Fibroblast of lung (primary cell): ENCODE results near the gene STPG3. TPM values are rescaled to one million over a fixed set of nuclear protein-coding genes. Genes with fewer than 3 reads are reported as not detected.

Experiments used
- DNase-seq, 2 donors: peaks; one replicate each; pipeline versions ENCODE4 v3.0.0 to v3.0.0-alpha.2; 2010; ENCODE audit warnings: low read depth in 2 of 2
- H2AFZ ChIP-seq: 2 replicates; pipeline ENCODE4 v1.5.1; 2012; ENCODE audit warnings: low read length, control low read depth, inconsistent platforms
- H3K27ac ChIP-seq: 2 replicates; pipeline ENCODE4 v1.5.1; 2011; ENCODE audit warnings: low read length, control low read depth; ENCODE audit not compliant: insufficient read depth
- H3K27me3 ChIP-seq: 2 replicates; pipeline ENCODE4 v1.5.1; 2011; ENCODE audit warnings: mild to moderate bottlenecking, low read length; ENCODE audit not compliant: control insufficient read depth, insufficient read depth
- H3K36me3 ChIP-seq: 2 replicates; pipeline ENCODE4 v1.5.1; 2011; ENCODE audit warnings: low read length; ENCODE audit not compliant: control insufficient read depth, insufficient read depth
- H3K4me1 ChIP-seq: 2 replicates; pipeline ENCODE4 v1.5.1; 2011; ENCODE audit warnings: low read length; ENCODE audit not compliant: control insufficient read depth, insufficient read depth; ENCODE audit errors: extremely low read depth
- H3K4me2 ChIP-seq: 2 replicates; pipeline ENCODE4 v1.5.1; 2011; ENCODE audit warnings: low read length, control low read depth; ENCODE audit not compliant: insufficient read depth; ENCODE audit errors: extremely low read depth
- H3K4me3 ChIP-seq, 4 experiments: fragments of 200-600 bp in 1 of 4; sonication (generic) in 1 of 4; replicated peaks in 1 of 4; 2 replicates each; pipeline ENCODE4 v1.5.1; 2011 to 2016; ENCODE audit warnings: low read length in 4 of 4, low read depth in 3 of 4, mild to moderate bottlenecking in 3 of 4, control low read depth in 2 of 4, inconsistent platforms in 1 of 4, mixed read lengths in 1 of 4; ENCODE audit not compliant: insufficient read depth in 1 of 4; ENCODE audit errors: control extremely low read depth in 1 of 4
- H3K79me2 ChIP-seq: 2 replicates; pipeline ENCODE4 v1.5.1; 2012; ENCODE audit warnings: mild to moderate bottlenecking, low read length, inconsistent platforms; ENCODE audit not compliant: control insufficient read depth, insufficient read depth
- H3K9ac ChIP-seq: 2 replicates; pipeline ENCODE4 v1.5.1; 2011; ENCODE audit warnings: mild to moderate bottlenecking, low read length, control low read depth; ENCODE audit not compliant: insufficient read depth
- H3K9me3 ChIP-seq: 2 replicates; pipeline ENCODE4 v1.5.1; 2012; ENCODE audit warnings: low read depth, low read length; ENCODE audit not compliant: control insufficient read depth, insufficient read depth
- H4K20me1 ChIP-seq: 2 replicates; pipeline ENCODE4 v1.5.1; 2011; ENCODE audit warnings: low read length; ENCODE audit not compliant: control insufficient read depth, insufficient read depth; ENCODE audit errors: extremely low read depth
- CTCF ChIP-seq, 2 donors: IDR thresholded peaks in 1 of 2; conservative IDR thresholded peaks in 1 of 2; 1 replicate in 1 of 2; 2 replicates in 1 of 2; pipeline ENCODE4 v1.5.1; 2011 to 2012; ENCODE audit warnings: low read length in 2 of 2, control low read depth in 1 of 2, inconsistent platforms in 1 of 2, low read depth in 1 of 2, mild to moderate bottlenecking in 1 of 2
- EZH2 ChIP-seq: IDR thresholded peaks from 2 replicates; pipeline ENCODE4 v1.5.1; 2012; ENCODE audit warnings: low read length, control low read depth, mild to moderate bottlenecking; ENCODE audit errors: missing control alignments
- polyA plus RNA-seq, 2 donors: library from polyadenylated mRNA; depleted of rRNA in 1 of 2; stranded (reverse) in 1 of 2; unstranded in 1 of 2; fragments of >200 nt; gene quantifications; 2 replicates each; pipeline ENCODE4 v1.2.1, GENCODE V29; 2011 to 2012; ENCODE audit warnings: missing spikeins in 1 of 2
- total RNA-seq: library from RNA; depleted of rRNA; stranded (reverse); fragments of >200 nt; gene quantifications from 2 replicates; pipeline ENCODE4 v1.2.1, GENCODE V29; 2014

The STPG3 gene
- total and polyA plus RNA-seq, 2 donors (not counting 1 experiment from before 2014, with no cell fraction given): not detected

GRCh38 chr9:137253717-137254623 is 2.9 kb downstream of the STPG3 start:
- peak overlapping the region; percentile 65 for H3K9ac ChIP-seq

GRCh38 chr9:137254624-137255447 is 3.8 kb downstream of the STPG3 start, which contains the start of gene NELFB:
NELFB (plus strand) TSS chr9:137255327.
- H2AFZ ChIP-seq: peak within 1 kb of the TSS; percentile 85
- peaks cover 10% of the 10 kb centered on the region for H3K4me1 ChIP-seq
- H3K79me2 ChIP-seq: peaks cover 21% of the 10 kb centered on the region
- peak within 1 kb of the TSS; percentile 39 for H3K27ac ChIP-seq
- H4K20me1 ChIP-seq: no peaks in the 10 kb centered on the region
- peak within 1 kb of the TSS; percentile 72 to 96 (median 90) for H3K4me3 ChIP-seq
- DNase-seq: peak; percentile 77 to 83
- H3K36me3 ChIP-seq: peaks cover 10% of the 10 kb centered on the region
- peak within 1 kb of the TSS; percentile 97 for H3K4me2 ChIP-seq
- H3K9ac ChIP-seq: peak within 1 kb of the TSS; percentile 65
- H3K27me3 ChIP-seq: no peaks in the 10 kb centered on the region
- no peaks in the 10 kb centered on the region for H3K9me3 ChIP-seq
- TF ChIP-seq EZH2: no peak
- TF ChIP-seq CTCF (conservative IDR thresholded peaks at IDR 0.05 in 1 of 2, IDR thresholded peaks at IDR 0.05 in 1 of 2; ENCODE audit: low read depth in 1 of 2, low read length in 2 of 2): no peak

More at GRCh38 chr9:137253717-137254623, 2.9 kb downstream of the STPG3 start:
- Histone ChIP-seq H4K20me1 (no peaks in the 10 kb centered on the region), H3K4me2 (peak overlapping the region; percentile 87), H3K79me2 (peaks cover 19% of the 10 kb centered on the region), H3K27me3 (no peaks in the 10 kb centered on the region), H3K9me3 (no peaks in the 10 kb centered on the region), H3K4me3 (peak overlapping the region; percentile 47 to 93 (median 80)), H3K36me3 (peaks cover 7% of the 10 kb centered on the region), H2AFZ (peak overlapping the region; percentile 85), H3K4me1 (peaks cover 10% of the 10 kb centered on the region), H3K27ac (peak overlapping the region; percentile 39)
- DNase-seq: no peak
- TF ChIP-seq EZH2: no peak
- TF ChIP-seq CTCF (conservative IDR thresholded peaks at IDR 0.05 in 1 of 2, IDR thresholded peaks at IDR 0.05 in 1 of 2; ENCODE audit: low read depth in 1 of 2, low read length in 2 of 2): no peak
